B cell (primary cell): ENCODE data around the gene IQCB1. TPM values are rescaled to one million over a fixed set of nuclear protein-coding genes. Genes with fewer than 3 reads are reported as not detected.

Source experiments
- ATAC-seq: fragments of 200-7000 bp; cut with Tn5 transposase; one replicate; pipeline ENCODE4 v1.10.0; 2021; ENCODE audit warnings: low read depth, mild to moderate bottlenecking, moderate number of reproducible peaks, moderate library complexity
- CTCF ChIA-PET: fragments of 350-600 bp; sonication (Branson Sonifier 250); formaldehyde crosslinking; loops from one replicate; lab custom pipeline; 2021; ENCODE audit warnings: antibody characterized with exemption, inconsistent platforms; lab: Charles Lee
- POLR2A ChIA-PET: fragments of 350-600 bp; sonication (Branson Sonifier 250); formaldehyde crosslinking; loops from one replicate; lab custom pipeline; 2021; ENCODE audit warnings: antibody characterized with exemption; lab: Charles Lee
- DNase-seq: peaks from one replicate; pipeline ENCODE4 v3.0.0; 2013
- H2AFZ ChIP-seq: 2 replicates; pipeline ENCODE4 v1.6.1; 2012; ENCODE audit warnings: mild to moderate bottlenecking, low read depth, low read length; ENCODE audit not compliant: insufficient read depth, poor library complexity, severe bottlenecking
- H3K27ac ChIP-seq, 2 donors: 1 replicate in 1 of 2; 2 replicates in 1 of 2; pipeline ENCODE4 v1.5.1; 2012 to 2013; ENCODE audit warnings: low read length in 2 of 2, mild to moderate bottlenecking in 2 of 2, moderate library complexity in 1 of 2
- H3K27me3 ChIP-seq, 4 experiments: fragments of 200-600 bp in 1 of 4; sonication (generic) in 1 of 4; replicated peaks in 1 of 4; 1 replicate in 2 of 4; 2 replicates in 2 of 4; pipeline versions ENCODE4 v1.6.1 to v1.7.0; 2013 to 2016; ENCODE audit warnings: low read length in 3 of 4, mild to moderate bottlenecking in 2 of 4, mixed read lengths in 1 of 4, moderate library complexity in 1 of 4; ENCODE audit not compliant: insufficient read depth in 4 of 4, control insufficient read depth in 3 of 4; ENCODE audit errors: control extremely low read depth in 1 of 4
- H3K36me3 ChIP-seq, 2 experiments: replicated peaks in 1 of 2; 1 replicate in 1 of 2; 2 replicates in 1 of 2; pipeline versions ENCODE4 v1.6.1 to v1.7.1; 2013; ENCODE audit warnings: low read length in 1 of 2; ENCODE audit not compliant: insufficient read depth in 2 of 2, control insufficient read depth in 1 of 2; ENCODE audit errors: control extremely low read depth in 1 of 2, extremely low read depth in 1 of 2
- H3K4me1 ChIP-seq, 2 donors: fragments of 200-600 bp in 1 of 2; sonication (generic) in 1 of 2; 1 replicate in 1 of 2; 2 replicates in 1 of 2; pipeline versions ENCODE4 v1.5.1 to v1.6.1; 2013 to 2017; ENCODE audit warnings: low read length in 2 of 2; ENCODE audit not compliant: control insufficient read depth in 2 of 2, insufficient read depth in 2 of 2
- H3K4me2 ChIP-seq: replicated peaks from 2 replicates; pipeline ENCODE3; 2012; ENCODE audit warnings: mild to moderate bottlenecking, low read depth, low read length; ENCODE audit not compliant: poor library complexity, severe bottlenecking
- H3K4me3 ChIP-seq, 5 experiments: fragments of 200-600 bp in 1 of 5; sonication (generic) in 1 of 5; 1 replicate in 3 of 5; 2 replicates in 2 of 5; pipeline versions ENCODE4 v1.5.1 to v1.7.0; 2011 to 2016; ENCODE audit warnings: low read length in 4 of 5, mild to moderate bottlenecking in 4 of 5, low read depth in 2 of 5, control low read depth in 1 of 5, moderate library complexity in 1 of 5; ENCODE audit not compliant: insufficient read depth in 1 of 5; ENCODE audit errors: control extremely low read depth in 1 of 5, extremely low read depth in 1 of 5
- H3K79me2 ChIP-seq: fragments of 200-600 bp; sonication (generic); one replicate; pipeline ENCODE4 v1.6.0; 2016; ENCODE audit warnings: low read length; ENCODE audit not compliant: control insufficient read depth, insufficient read depth
- H3K9ac ChIP-seq: fragments of 200-600 bp; sonication (generic); 2 replicates; pipeline ENCODE4 v1.6.1; 2017; ENCODE audit warnings: mild to moderate bottlenecking, low read length, moderate library complexity
- H3K9me3 ChIP-seq, 3 donors: one replicate each; pipeline versions ENCODE4 v1.6.1 to v1.7.1; 2013; ENCODE audit warnings: low read length in 2 of 3; ENCODE audit not compliant: control insufficient read depth in 2 of 3, insufficient read depth in 1 of 3; ENCODE audit errors: control extremely low read depth in 1 of 3
- H4K20me1 ChIP-seq: 2 replicates; pipeline ENCODE4 v1.6.0; 2012; ENCODE audit warnings: mild to moderate bottlenecking, low read length; ENCODE audit not compliant: insufficient read depth, control insufficient read depth, poor library complexity, severe bottlenecking
- H3K27ac Mint-ChIP-seq: one replicate; pipeline ENCODE4 v1.8.0; 2021; ENCODE audit warnings: mixed read lengths
- H3K27me3 Mint-ChIP-seq: one replicate; pipeline ENCODE4 v1.8.0; 2021; ENCODE audit warnings: mixed read lengths
- H3K4me1 Mint-ChIP-seq: one replicate; pipeline ENCODE4 v1.8.0; 2021; ENCODE audit warnings: mixed read lengths
- H3K4me3 Mint-ChIP-seq: one replicate; pipeline ENCODE4 v1.8.0; 2021; ENCODE audit warnings: mixed read lengths
- H3K9me3 Mint-ChIP-seq: one replicate; pipeline ENCODE4 v1.8.0; 2022; ENCODE audit warnings: mixed read lengths; ENCODE audit not compliant: insufficient read depth
- CTCF ChIP-seq: fragments of 200-600 bp; IDR thresholded peaks from one replicate; pipeline ENCODE4 v1.8.0; 2022; ENCODE audit warnings: antibody characterized with exemption, mild to moderate bottlenecking
- EZH2 ChIP-seq: IDR thresholded peaks from 2 replicates; pipeline ENCODE4 v1.6.1; 2012; ENCODE audit warnings: borderline replicate concordance, low read depth, mild to moderate bottlenecking, moderate library complexity, low read length; ENCODE audit not compliant: insufficient read depth, poor library complexity, severe bottlenecking
- WGBS: methylation state at CpG from one replicate; pipeline ENCODE4 v1.1.5; 2013; ENCODE audit warnings: missing lambda C conversion rate; ENCODE audit not compliant: insufficient coverage; 5-methylcytosine and 5-hydroxymethylcytosine counted together
- intact Hi-C: fragments of 100-400 bp; cut with micrococcal nuclease; formaldehyde crosslinking; loops from one replicate; pipeline ENCODE4 v1.10.0; 2022
- polyA plus RNA-seq: library from polyadenylated mRNA; depleted of rRNA; stranded (reverse); fragments of >200 nt; gene quantifications from 2 replicates; pipeline ENCODE4 v1.2.3, GENCODE V29; 2012
- total RNA-seq, 2 donors: library from RNA; stranded (reverse); fragments of 120-200 nt in 1 of 2; gene quantifications; 1 replicate in 1 of 2; 2 replicates in 1 of 2; pipeline versions ENCODE4 v1.2.3 to v1.2.4, GENCODE V29; 2013 to 2022

The IQCB1 gene
- total and polyA plus RNA-seq, 2 donors (not counting 1 experiment from before 2014, with no cell fraction given): 32.0 to 54.6 TPM

- H3K4me3 Mint-ChIP-seq: no peak overlapping the region
- Histone ChIP-seq H4K20me1 (no peaks in the 10 kb centered on the region), H2AFZ (no peak overlapping the region), H3K4me3 (no peak overlapping the region), H3K79me2 (peaks cover 63% of the 10 kb centered on the region), H3K4me2 (no peak overlapping the region), H3K4me1 (peaks cover 9 to 13% of the 10 kb centered on the region in 2 donors), H3K27ac (peak overlapping the region in 1 of 2 donors; percentile 25), H3K36me3 (peaks cover 1 to 52% of the 10 kb centered on the region in 2 experiments), H3K27me3 (no peaks in the 10 kb centered on the region), H3K9me3 (peaks cover 0 to 4% (median 3%) of the 10 kb centered on the region in 3 donors), H3K9ac (peak overlapping the region; percentile 5)
- no peak overlapping the region for H3K27ac Mint-ChIP-seq
- H3K27me3 Mint-ChIP-seq: no peaks in the 10 kb centered on the region
- ATAC-seq (no peak), DNase-seq (no peak)
- intact Hi-C loops: loop anchor here (2.0 kb wide), 1 partner anchor 20 kb away; no protein-coding TSS in a partner anchor
- CTCF ChIA-PET: interaction anchor here (1.6 kb wide), 1 partner anchor 23 kb away, joined by 4 read pairs; no protein-coding TSS in a partner anchor
- 100% methylated on average over 1 of the region's 2 CpGs for WGBS
- POLR2A ChIA-PET: interaction anchor here (0.9 kb wide), 1 partner anchor 16 kb away, joined by 3 read pairs; the partner anchor contains the start of genes EAF2 and IQCB1
- TF ChIP-seq CTCF: no peak
- peaks cover 2% of the 10 kb centered on the region for H3K9me3 Mint-ChIP-seq
- H3K4me1 Mint-ChIP-seq: peaks cover 57% of the 10 kb centered on the region
Observed at GRCh38 chr3:121818578-121818977, 16.3 kb downstream of the IQCB1 start.

- DNase-seq (no peak), ATAC-seq (no peak)
- Mint-ChIP-seq H3K27me3 (no peaks in the 10 kb centered on the region), H3K4me1 (peaks cover 64% of the 10 kb centered on the region), H3K9me3 (peaks cover 2% of the 10 kb centered on the region), H3K27ac (peak overlapping the region; percentile 62), H3K4me3 (no peak overlapping the region)
- Histone ChIP-seq H4K20me1 (no peaks in the 10 kb centered on the region), H3K79me2 (peaks cover 61% of the 10 kb centered on the region), H3K9me3 (no peaks in the 10 kb centered on the region), H3K4me3 (no peak overlapping the region), H2AFZ (no peak overlapping the region), H3K27me3 (no peaks in the 10 kb centered on the region), H3K4me2 (peak overlapping the region; percentile 22), H3K9ac (no peak overlapping the region), H3K4me1 (peaks cover 9 to 13% of the 10 kb centered on the region in 2 donors), H3K36me3 (peaks cover 1 to 44% of the 10 kb centered on the region in 2 experiments), H3K27ac (peak overlapping the region in 1 of 2 donors; percentile 25)
- intact Hi-C loops: loop anchor here (2.0 kb wide), 1 partner anchor 19 kb away; no protein-coding TSS in a partner anchor
- TF ChIP-seq CTCF: no peak
- no peak for TF ChIP-seq EZH2
- POLR2A ChIA-PET: interaction anchor here (0.9 kb wide), 1 partner anchor 17 kb away, joined by 3 read pairs; the partner anchor contains the start of genes EAF2 and IQCB1
- CTCF ChIA-PET: interaction anchor here (1.6 kb wide), 1 partner anchor 22 kb away, joined by 4 read pairs; no protein-coding TSS in a partner anchor
Observed at GRCh38 chr3:121817753-121818152, 17.1 kb downstream of the IQCB1 start.
